GM12878 (cell line): ENCODE data around the gene PKP4. TPM values are rescaled to one million over a fixed set of nuclear protein-coding genes. Genes with fewer than 3 reads are reported as not detected.

Experiments
- GATAD2B ChIP-seq: fragments of 450-650 bp; conservative IDR thresholded peaks from 2 replicates; pipeline ENCODE4 v1.6.1; 2017; ENCODE audit warnings: low read depth, mild to moderate bottlenecking, moderate library complexity
- KLF5 ChIP-seq: fragments of 450-650 bp; IDR thresholded peaks from 2 replicates; pipeline ENCODE4 v1.6.1; 2014; ENCODE audit warnings: mild to moderate bottlenecking; ENCODE audit not compliant: partially characterized antibody
- RAD51 ChIP-seq: fragments of 450-650 bp; IDR thresholded peaks from 2 replicates; pipeline ENCODE4 v1.6.1; 2016; ENCODE audit warnings: moderate library complexity, mild to moderate bottlenecking, inconsistent platforms
- RUNX3 ChIP-seq: IDR thresholded peaks from 2 replicates; pipeline ENCODE4 v1.6.1; 2012; ENCODE audit warnings: low read length, inconsistent platforms
- ZNF217 ChIP-seq: fragments of 450-650 bp; IDR thresholded peaks from 2 replicates; pipeline ENCODE4 v1.6.1; 2017; ENCODE audit warnings: antibody characterized with exemption, mild to moderate bottlenecking
- polyA plus RNA-seq, 11 experiments: library from polyadenylated mRNA; depleted of rRNA in 4 of 11; unstranded in 6 of 11; stranded (reverse) in 5 of 11; fragments of >200 nt; fragmentation: Nextera tagmentation in 4 of 11; fragmentation: Illumina TruSeq in 1 of 11; extraction: Ambion mirVana in 4 of 11; extraction: Trizol in 1 of 11; gene quantifications; 1 replicate in 1 of 11; 2 replicates in 10 of 11; pipeline versions ENCODE4 v1.2.1 to v1.2.3, GENCODE V29; 2011 to 2016; ENCODE audit warnings: inconsistent platforms in 2 of 11, missing spikeins in 2 of 11, low read depth in 1 of 11
- total RNA-seq, 4 experiments: library from RNA; depleted of rRNA in 3 of 4; stranded (reverse); fragments of >200 nt in 3 of 4; fragmentation: Illumina TruSeq in 1 of 4; extraction: Trizol in 1 of 4; gene quantifications; 2 replicates each; pipeline versions ENCODE4 v1.2.1 to v1.2.3, GENCODE V29; 2013 to 2021
- TF ChIP-seq, protein P1 (sequence below): fragments of 450-650 bp; IDR thresholded peaks from 2 replicates; pipeline ENCODE4 v1.6.1; 2017; ENCODE audit warnings: mild to moderate bottlenecking, moderate library complexity
- TF ChIP-seq, protein P2 (sequence below): fragments of 150-350 bp; IDR thresholded peaks from 2 replicates; pipeline ENCODE4 v1.6.1; 2016; ENCODE audit warnings: low read depth, low read length

Gene PKP4
- total and polyA plus RNA-seq, 10 of the 15 experiments (the other 5 are each of a cell fraction or from before 2014, with no cell fraction given): 4.8 to 35.8 (median 17.7) TPM

DNA sequence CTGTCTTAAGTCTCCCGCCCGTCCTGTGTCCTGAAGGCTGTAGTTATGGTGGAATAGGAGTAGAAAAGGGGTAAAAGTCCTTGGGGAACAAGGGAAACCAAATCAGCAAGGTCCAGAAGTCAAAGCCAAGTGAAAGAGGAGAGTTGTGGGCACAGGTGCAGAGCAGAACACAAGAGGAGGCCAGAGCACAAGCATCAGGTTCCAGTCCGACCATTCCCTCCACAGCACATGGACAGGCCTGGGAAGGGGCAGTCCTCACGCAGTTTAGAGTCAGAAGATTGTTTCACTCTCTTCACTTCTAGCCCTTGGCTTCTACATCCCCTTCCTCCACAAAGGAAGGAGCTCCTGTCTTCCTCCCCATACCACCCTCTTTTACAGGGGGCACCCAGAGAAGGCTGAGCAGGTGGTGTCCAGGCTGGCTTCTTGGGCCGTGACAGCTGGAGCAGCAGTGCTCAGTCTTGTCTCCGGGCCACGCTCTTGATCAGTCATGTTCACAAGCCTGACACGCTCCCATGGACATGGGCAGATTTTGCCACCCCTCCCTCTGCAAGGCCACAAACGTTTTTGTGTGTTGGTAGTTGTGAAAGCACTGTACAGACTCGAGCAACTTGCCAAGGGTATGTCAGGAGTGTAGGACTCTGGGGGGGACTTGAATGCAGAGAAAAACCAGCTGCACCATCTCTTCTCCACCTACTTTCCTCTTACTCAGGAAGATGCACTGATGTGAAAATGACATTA lies 199.9 kb downstream of the PKP4 start (continued):
- TF ChIP-seq, protein P1, sequence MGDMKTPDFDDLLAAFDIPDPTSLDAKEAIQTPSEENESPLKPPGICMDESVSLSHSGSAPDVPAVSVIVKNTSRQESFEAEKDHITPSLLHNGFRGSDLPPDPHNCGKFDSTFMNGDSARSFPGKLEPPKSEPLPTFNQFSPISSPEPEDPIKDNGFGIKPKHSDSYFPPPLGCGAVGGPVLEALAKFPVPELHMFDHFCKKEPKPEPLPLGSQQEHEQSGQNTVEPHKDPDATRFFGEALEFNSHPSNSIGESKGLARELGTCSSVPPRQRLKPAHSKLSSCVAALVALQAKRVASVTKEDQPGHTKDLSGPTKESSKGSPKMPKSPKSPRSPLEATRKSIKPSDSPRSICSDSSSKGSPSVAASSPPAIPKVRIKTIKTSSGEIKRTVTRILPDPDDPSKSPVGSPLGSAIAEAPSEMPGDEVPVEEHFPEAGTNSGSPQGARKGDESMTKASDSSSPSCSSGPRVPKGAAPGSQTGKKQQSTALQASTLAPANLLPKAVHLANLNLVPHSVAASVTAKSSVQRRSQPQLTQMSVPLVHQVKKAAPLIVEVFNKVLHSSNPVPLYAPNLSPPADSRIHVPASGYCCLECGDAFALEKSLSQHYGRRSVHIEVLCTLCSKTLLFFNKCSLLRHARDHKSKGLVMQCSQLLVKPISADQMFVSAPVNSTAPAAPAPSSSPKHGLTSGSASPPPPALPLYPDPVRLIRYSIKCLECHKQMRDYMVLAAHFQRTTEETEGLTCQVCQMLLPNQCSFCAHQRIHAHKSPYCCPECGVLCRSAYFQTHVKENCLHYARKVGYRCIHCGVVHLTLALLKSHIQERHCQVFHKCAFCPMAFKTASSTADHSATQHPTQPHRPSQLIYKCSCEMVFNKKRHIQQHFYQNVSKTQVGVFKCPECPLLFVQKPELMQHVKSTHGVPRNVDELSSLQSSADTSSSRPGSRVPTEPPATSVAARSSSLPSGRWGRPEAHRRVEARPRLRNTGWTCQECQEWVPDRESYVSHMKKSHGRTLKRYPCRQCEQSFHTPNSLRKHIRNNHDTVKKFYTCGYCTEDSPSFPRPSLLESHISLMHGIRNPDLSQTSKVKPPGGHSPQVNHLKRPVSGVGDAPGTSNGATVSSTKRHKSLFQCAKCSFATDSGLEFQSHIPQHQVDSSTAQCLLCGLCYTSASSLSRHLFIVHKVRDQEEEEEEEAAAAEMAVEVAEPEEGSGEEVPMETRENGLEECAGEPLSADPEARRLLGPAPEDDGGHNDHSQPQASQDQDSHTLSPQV: no peak
- TF ChIP-seq RUNX3 (no peak), GATAD2B (no peak), ZNF217 (no peak), KLF5 (no peak), RAD51 (no peak)
- TF ChIP-seq, protein P2, sequence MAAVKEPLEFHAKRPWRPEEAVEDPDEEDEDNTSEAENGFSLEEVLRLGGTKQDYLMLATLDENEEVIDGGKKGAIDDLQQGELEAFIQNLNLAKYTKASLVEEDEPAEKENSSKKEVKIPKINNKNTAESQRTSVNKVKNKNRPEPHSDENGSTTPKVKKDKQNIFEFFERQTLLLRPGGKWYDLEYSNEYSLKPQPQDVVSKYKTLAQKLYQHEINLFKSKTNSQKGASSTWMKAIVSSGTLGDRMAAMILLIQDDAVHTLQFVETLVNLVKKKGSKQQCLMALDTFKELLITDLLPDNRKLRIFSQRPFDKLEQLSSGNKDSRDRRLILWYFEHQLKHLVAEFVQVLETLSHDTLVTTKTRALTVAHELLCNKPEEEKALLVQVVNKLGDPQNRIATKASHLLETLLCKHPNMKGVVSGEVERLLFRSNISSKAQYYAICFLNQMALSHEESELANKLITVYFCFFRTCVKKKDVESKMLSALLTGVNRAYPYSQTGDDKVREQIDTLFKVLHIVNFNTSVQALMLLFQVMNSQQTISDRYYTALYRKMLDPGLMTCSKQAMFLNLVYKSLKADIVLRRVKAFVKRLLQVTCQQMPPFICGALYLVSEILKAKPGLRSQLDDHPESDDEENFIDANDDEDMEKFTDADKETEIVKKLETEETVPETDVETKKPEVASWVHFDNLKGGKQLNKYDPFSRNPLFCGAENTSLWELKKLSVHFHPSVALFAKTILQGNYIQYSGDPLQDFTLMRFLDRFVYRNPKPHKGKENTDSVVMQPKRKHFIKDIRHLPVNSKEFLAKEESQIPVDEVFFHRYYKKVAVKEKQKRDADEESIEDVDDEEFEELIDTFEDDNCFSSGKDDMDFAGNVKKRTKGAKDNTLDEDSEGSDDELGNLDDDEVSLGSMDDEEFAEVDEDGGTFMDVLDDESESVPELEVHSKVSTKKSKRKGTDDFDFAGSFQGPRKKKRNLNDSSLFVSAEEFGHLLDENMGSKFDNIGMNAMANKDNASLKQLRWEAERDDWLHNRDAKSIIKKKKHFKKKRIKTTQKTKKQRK: no peak
